Hindlimb muscle (tissue), 1 donor: ENCODE data around the gene PLA2G6. TPM values are rescaled to one million over a fixed set of nuclear protein-coding genes. Genes with fewer than 3 reads are reported as not detected.

ENCODE experiments used
- DNase-seq: peaks from one replicate; pipeline ENCODE4 v3.0.0-alpha.2; 2013
- polyA plus RNA-seq: library from polyadenylated mRNA; unstranded; fragments of 120-200 nt; gene quantifications from one replicate; pipeline ENCODE4 v1.2.1, GENCODE V29; 2013; ENCODE audit not compliant: insufficient read length

PLA2G6 gene
- polyA plus RNA-seq, 1 donor, result 14.4 TPM

GRCh38 chr22:38069372-38070249 is 112.0 kb downstream of the PLA2G6 start:
- peak; percentile 50 for DNase-seq

GRCh38 chr22:38068641-38069371 is 112.8 kb downstream of the PLA2G6 start:
- no peak for DNase-seq

GRCh38 chr22:38067761-38068360 is 113.8 kb downstream of the PLA2G6 start:
- DNase-seq, result no peak

- DNase-seq, result no peak
These were observed 114.6 kb downstream of the PLA2G6 start for GRCh38 chr22:38067028-38067415.

- DNase-seq, result no peak
These were observed 115.1 kb downstream of the PLA2G6 start for GRCh38 chr22:38066381-38067027.

GRCh38 chr22:38065539-38065938 is 116.1 kb downstream of the PLA2G6 start:
- no peak for DNase-seq

GRCh38 chr22:38062791-38063190 is 118.8 kb downstream of the PLA2G6 start:
- no peak for DNase-seq

Other genes with a start within 250 kb of the PLA2G6 start
- 11.1 TPM for gene C22orf23, start 228.2 kb downstream of the PLA2G6 start, polyA plus RNA-seq
- 39.1 TPM for gene POLR2F, start 228.1 kb downstream of the PLA2G6 start, polyA plus RNA-seq
- 4.2 TPM for gene SOX10, start 197.3 kb downstream of the PLA2G6 start, polyA plus RNA-seq
- 12.8 TPM for gene PICK1, start 124.4 kb downstream of the PLA2G6 start, polyA plus RNA-seq
- gene SLC16A8, start 97.6 kb downstream of the PLA2G6 start, polyA plus RNA-seq, result 3.5 TPM
- gene BAIAP2L2, start 71.1 kb downstream of the PLA2G6 start, polyA plus RNA-seq, result 1.5 TPM
- 3.8 TPM for gene MAFF, start 20.2 kb upstream of the PLA2G6 start, polyA plus RNA-seq
- gene TMEM184B, start 91.2 kb upstream of the PLA2G6 start, polyA plus RNA-seq, result 92.5 TPM
- gene CSNK1E, start 135.6 kb upstream of the PLA2G6 start, polyA plus RNA-seq, result 140 TPM